NCI-H146 (cell line): ENCODE results near the gene PITX1.

Experiments used
- DNase-seq: peaks from one replicate; lab custom pipeline; 2025; lab: John Stamatoyannopoulos, UW

Gene PITX1

GRCh38 chr5:135029477-135030122 is 4.4 kb downstream of the PITX1 start:
- no peak for DNase-seq

- DNase-seq, result no peak
Observed at GRCh38 chr5:135028791-135029476, 5.1 kb downstream of the PITX1 start.

GRCh38 chr5:135027697-135028615 is 6.1 kb downstream of the PITX1 start:
- DNase-seq, result no peak

- no peak for DNase-seq
Observed at GRCh38 chr5:135027266-135027696, 6.7 kb downstream of the PITX1 start.

GRCh38 chr5:135026645-135027265 is 7.3 kb downstream of the PITX1 start:
- DNase-seq, result no peak

- DNase-seq, result no peak
Observed at GRCh38 chr5:135025730-135026644, 8.0 kb downstream of the PITX1 start.

- DNase-seq, result no peak
Observed at GRCh38 chr5:135024956-135025729, 8.9 kb downstream of the PITX1 start.

- DNase-seq, result no peak
Observed at GRCh38 chr5:135020111-135020895, 13.7 kb downstream of the PITX1 start.

- no peak for DNase-seq
Observed at GRCh38 chr5:135019314-135019713, 14.7 kb downstream of the PITX1 start.

- no peak for DNase-seq
Observed at GRCh38 chr5:135018457-135018856, 15.6 kb downstream of the PITX1 start.

GRCh38 chr5:135016861-135017290 is 17.2 kb downstream of the PITX1 start:
- no peak for DNase-seq

- no peak for DNase-seq
Observed at GRCh38 chr5:135015942-135016341, 18.1 kb downstream of the PITX1 start.

- no peak for DNase-seq
Observed at GRCh38 chr5:135013947-135014570, 20.0 kb downstream of the PITX1 start.

- no peak for DNase-seq
Observed at GRCh38 chr5:135013445-135013844, 20.6 kb downstream of the PITX1 start.

GRCh38 chr5:135012951-135013391 is 21.1 kb downstream of the PITX1 start:
- DNase-seq, result no peak

GRCh38 chr5:135012033-135012588 is 21.9 kb downstream of the PITX1 start:
- DNase-seq, result no peak

GRCh38 chr5:135011355-135012032 is 22.5 kb downstream of the PITX1 start:
- DNase-seq, result no peak
